ENCODE results near the gene DCAF7. TPM values are rescaled to one million over a fixed set of nuclear protein-coding genes. Genes with fewer than 3 reads are reported as not detected.

The DCAF7 gene
- total RNA-seq, 1 experiment from 2014 or later: 91.5 TPM

DNA sequence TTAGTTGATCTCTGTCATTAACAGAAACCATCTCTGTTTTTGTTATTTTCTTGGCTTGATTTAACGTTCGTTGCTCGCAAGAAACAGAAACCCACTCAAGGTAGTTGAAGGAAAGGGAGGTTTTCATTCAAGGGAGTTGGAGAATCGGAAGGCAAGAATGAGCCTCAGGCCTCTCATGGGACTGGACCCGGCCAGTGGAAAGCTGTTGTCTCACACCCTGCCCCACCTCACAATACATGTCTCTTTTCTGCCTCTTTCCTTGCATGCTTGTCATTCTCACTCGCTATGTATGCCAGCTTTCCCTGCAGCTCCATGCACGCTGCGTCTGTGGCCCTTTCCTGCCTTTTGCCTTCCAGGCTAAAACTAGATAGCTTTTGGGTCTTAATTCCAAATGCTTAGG, 18.3 kb downstream of the DCAF7 start (continued):
- TF ChIP-seq USF2 (CRISPR knock-in tag; IDR thresholded peaks at IDR 0.05) (no peak), GABPB1 (CRISPR knock-in tag; IDR thresholded peaks at IDR 0.05) (no peak), ARID4B (CRISPR knock-in tag; IDR thresholded peaks at IDR 0.05; ENCODE audit: borderline replicate concordance) (no peak), ZNF425 (CRISPR knock-in tag; conservative IDR thresholded peaks at IDR 0.05) (no peak), ZNF423 (CRISPR knock-in tag; IDR thresholded peaks at IDR 0.05) (no peak), HMGA2 (CRISPR knock-in tag; IDR thresholded peaks at IDR 0.05) (no peak)

DNA sequence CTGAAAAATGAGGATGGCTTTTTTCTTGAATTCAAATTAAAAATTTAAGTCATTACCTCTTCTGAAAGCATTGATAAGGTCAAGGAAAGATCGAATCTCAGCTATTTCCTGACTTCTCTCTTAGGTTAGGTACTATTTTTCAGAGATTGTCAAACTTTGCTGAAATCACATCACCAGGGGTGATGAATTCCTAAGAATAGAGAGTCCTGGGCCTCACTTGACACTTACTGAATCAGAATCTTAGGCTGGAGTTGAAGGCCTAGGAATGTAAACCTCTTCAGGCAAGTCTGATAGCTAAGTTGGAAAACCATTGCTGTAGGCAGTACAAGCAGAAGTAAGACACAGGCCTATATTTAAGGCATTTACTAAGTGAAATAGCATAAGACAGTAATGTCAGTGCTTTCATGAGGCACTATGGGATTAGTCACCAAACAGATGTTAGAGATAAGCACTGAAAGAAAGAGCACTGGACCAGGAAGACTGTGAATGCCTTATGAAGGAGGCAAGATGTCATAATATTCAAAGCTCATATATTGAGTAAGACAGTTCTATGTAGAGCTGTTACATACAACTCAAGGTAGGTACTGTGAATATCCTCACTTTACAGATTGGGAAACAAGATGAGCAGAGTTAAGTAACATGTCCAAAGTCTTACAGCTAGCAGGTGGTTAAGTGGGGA, 21.5 kb downstream of the DCAF7 start:
- Mint-ChIP-seq H3K27me3 (ENCODE audit: low read depth) (no peaks in the 10 kb centered on the region), H3K4me3 (no peak overlapping the region), H3K4me1 (no peaks in the 10 kb centered on the region), H3K9me3 (no peaks in the 10 kb centered on the region), H3K27ac (peak overlapping the region; percentile 35; the same call in 1 of the 2 replicates), H3K36me3 (no peaks in the 10 kb centered on the region)
- ATAC-seq (no peak), DNase-seq (ENCODE audit: low spot score) (no peak)
- POLR2A ChIA-PET: no interaction called here
- TF ChIP-seq NFE2L1 (CRISPR knock-in tag; IDR thresholded peaks at IDR 0.05) (no peak), ESRRA (CRISPR knock-in tag; IDR thresholded peaks at IDR 0.05; ENCODE audit: borderline replicate concordance) (no peak), ZSCAN18 (CRISPR knock-in tag; IDR thresholded peaks at IDR 0.05) (no peak), USF2 (CRISPR knock-in tag; IDR thresholded peaks at IDR 0.05) (no peak), CREM (CRISPR knock-in tag; IDR thresholded peaks at IDR 0.05) (no peak), ZNF219 (CRISPR knock-in tag; IDR thresholded peaks at IDR 0.05; ENCODE audit: borderline replicate concordance) (no peak), NFATC4 (CRISPR knock-in tag; IDR thresholded peaks at IDR 0.05) (no peak), ZNF138 (CRISPR knock-in tag; conservative IDR thresholded peaks at IDR 0.05) (no peak), OVOL2 (CRISPR knock-in tag; IDR thresholded peaks at IDR 0.05; ENCODE audit: borderline replicate concordance) (no peak), E2F4 (CRISPR knock-in tag; IDR thresholded peaks at IDR 0.05; ENCODE audit: borderline replicate concordance, low read depth) (no peak), ZNF671 (CRISPR knock-in tag; IDR thresholded peaks at IDR 0.05) (no peak), RORB (CRISPR knock-in tag; IDR thresholded peaks at IDR 0.05) (no peak), CREB1 (CRISPR knock-in tag; IDR thresholded peaks at IDR 0.05) (no peak), ZNF121 (CRISPR knock-in tag; IDR thresholded peaks at IDR 0.05) (no peak), ZNF317 (CRISPR knock-in tag; IDR thresholded peaks at IDR 0.05; ENCODE audit: borderline replicate concordance, low read depth) (no peak)
- TF ChIP-seq, protein P1, sequence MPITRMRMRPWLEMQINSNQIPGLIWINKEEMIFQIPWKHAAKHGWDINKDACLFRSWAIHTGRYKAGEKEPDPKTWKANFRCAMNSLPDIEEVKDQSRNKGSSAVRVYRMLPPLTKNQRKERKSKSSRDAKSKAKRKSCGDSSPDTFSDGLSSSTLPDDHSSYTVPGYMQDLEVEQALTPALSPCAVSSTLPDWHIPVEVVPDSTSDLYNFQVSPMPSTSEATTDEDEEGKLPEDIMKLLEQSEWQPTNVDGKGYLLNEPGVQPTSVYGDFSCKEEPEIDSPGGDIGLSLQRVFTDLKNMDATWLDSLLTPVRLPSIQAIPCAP (CRISPR knock-in tag; IDR thresholded peaks at IDR 0.05): no peak
- CTCF ChIA-PET: interaction anchor here (0.9 to 3.4 kb wide), 3 partner anchors 40 to 146 kb away, joined by 3 to 19 read pairs (median 11); no protein-coding TSS in a partner anchor

Measured in WTC11 (cell line).